ENCODE measurements around the gene ZBTB1.

DNA sequence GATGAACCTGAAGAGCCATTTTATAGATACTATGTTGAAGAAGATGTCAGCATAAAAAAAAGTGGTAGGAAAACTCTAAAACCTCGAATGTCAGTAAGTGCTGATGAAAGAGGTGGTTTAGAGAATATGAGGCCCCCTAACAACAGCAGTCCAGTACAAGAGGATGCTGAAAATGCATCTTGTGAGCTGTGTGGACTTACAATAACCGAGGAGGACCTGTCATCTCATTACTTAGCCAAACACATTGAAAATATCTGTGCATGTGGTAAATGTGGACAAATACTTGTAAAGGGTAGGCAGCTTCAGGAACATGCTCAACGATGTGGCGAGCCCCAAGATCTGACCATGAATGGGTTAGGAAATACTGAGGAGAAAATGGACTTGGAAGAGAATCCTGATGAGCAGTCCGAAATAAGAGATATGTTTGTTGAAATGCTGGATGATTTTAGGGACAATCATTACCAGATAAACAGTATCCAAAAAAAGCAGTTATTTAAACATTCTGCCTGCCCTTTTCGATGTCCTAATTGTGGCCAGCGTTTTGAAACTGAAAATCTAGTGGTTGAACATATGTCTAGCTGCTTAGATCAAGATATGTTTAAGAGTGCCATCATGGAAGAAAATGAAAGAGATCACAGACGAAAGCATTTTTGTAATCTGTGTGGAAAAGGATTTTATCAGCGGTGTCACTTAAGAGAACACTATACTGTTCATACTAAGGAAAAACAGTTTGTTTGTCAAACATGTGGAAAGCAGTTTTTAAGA lies 18.2 kb downstream of the ZBTB1 start:
- TF ChIP-seq, protein P1, sequence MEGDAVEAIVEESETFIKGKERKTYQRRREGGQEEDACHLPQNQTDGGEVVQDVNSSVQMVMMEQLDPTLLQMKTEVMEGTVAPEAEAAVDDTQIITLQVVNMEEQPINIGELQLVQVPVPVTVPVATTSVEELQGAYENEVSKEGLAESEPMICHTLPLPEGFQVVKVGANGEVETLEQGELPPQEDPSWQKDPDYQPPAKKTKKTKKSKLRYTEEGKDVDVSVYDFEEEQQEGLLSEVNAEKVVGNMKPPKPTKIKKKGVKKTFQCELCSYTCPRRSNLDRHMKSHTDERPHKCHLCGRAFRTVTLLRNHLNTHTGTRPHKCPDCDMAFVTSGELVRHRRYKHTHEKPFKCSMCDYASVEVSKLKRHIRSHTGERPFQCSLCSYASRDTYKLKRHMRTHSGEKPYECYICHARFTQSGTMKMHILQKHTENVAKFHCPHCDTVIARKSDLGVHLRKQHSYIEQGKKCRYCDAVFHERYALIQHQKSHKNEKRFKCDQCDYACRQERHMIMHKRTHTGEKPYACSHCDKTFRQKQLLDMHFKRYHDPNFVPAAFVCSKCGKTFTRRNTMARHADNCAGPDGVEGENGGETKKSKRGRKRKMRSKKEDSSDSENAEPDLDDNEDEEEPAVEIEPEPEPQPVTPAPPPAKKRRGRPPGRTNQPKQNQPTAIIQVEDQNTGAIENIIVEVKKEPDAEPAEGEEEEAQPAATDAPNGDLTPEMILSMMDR (IDR thresholded peaks at IDR 0.05; ENCODE audit: extremely low read depth in 1 of 2, insufficient read depth in 1 of 2, low read depth in 1 of 2, low read length in 2 of 2) = no peak
- TF ChIP-seq EZH2 (IDR thresholded peaks at IDR 0.05; ENCODE audit: borderline replicate concordance, low read depth, low read length, severe bottlenecking) = no peak
- no peak for TF ChIP-seq POLR2A (IDR thresholded peaks at IDR 0.05; ENCODE audit: low read depth, low read length)
- no peak for TF ChIP-seq POLR2AphosphoS5 (IDR thresholded peaks at IDR 0.05; ENCODE audit: insufficient read depth, low read depth, low read length)
- TF ChIP-seq GATA2 (IDR thresholded peaks at IDR 0.05; ENCODE audit: insufficient read depth, insufficient read length, low read depth, low read length) = no peak
